Muscle layer of colon (tissue), 2 donors: ENCODE measurements around the gene MMAA.
A peak's percentile ranks its signal among the peaks of the same experiment; 100 is the strongest.
"Not testable (repeated sequence)": the region's sequence is repeated elsewhere in the genome, so short reads cannot be mapped to it uniquely, and the experiment has no call there.

Experiments used
- H3K27ac ChIP-seq: one replicate; pipeline ENCODE4 v1.7.0; 2013; ENCODE audit warnings: low read depth, mild to moderate bottlenecking, low read length, moderate library complexity
- H3K27me3 ChIP-seq, 2 donors: one replicate each; pipeline ENCODE4 v1.7.0; 2013; ENCODE audit warnings: low read length in 2 of 2, mild to moderate bottlenecking in 2 of 2; ENCODE audit not compliant: insufficient read depth in 2 of 2, control insufficient read depth in 1 of 2
- H3K36me3 ChIP-seq: one replicate; pipeline ENCODE4 v1.7.0; 2013; ENCODE audit warnings: mild to moderate bottlenecking, low read length; ENCODE audit not compliant: insufficient read depth
- H3K4me1 ChIP-seq: one replicate; pipeline ENCODE4 v1.7.0; 2013; ENCODE audit warnings: mild to moderate bottlenecking, low read length; ENCODE audit not compliant: insufficient read depth
- H3K4me3 ChIP-seq, 2 donors: one replicate each; pipeline ENCODE4 v1.7.0; 2013; ENCODE audit warnings: low read length in 2 of 2, low read depth in 1 of 2, mild to moderate bottlenecking in 1 of 2, moderate library complexity in 1 of 2
- H3K9ac ChIP-seq: one replicate; pipeline ENCODE4 v1.7.0; 2013; ENCODE audit warnings: low read length
- H3K9me3 ChIP-seq: one replicate; pipeline ENCODE4 v1.7.0; 2013; ENCODE audit warnings: mild to moderate bottlenecking, low read length
- donor health status: abdominal sarcoma.
- donor health status: Adenocarcinoma of cecum.

MMAA gene

DNA sequence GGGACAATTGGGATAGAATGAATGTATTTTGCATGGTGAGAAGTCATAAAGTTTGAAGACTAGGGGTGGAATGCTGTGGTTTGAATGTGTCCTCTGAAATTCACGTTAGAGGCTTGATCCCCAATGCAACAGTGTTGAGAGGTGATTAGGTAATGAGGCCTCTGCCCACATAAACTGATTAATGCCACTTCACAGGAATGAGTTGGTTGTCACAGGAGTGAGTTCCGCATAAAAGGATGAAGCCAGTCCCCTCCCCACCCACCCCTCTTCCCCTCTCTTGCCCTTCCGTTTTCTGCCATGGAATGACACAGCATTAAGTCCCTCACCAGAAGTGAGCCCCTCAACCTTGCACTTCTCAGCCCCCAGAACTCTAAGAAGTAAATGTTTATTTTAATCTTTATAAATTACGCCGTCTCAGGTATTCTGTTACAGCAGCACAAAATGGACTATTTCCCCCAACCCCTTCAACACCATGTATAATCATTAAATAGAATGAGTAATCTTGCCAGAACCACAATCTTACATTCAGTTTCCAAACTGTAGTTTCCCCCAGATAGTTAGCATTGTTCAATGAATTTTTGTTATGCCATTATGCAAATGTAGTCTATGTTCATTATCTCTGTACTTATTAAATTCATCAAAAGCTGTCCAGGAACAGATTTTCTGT lies 5.5 kb upstream of the MMAA start:
- Histone ChIP-seq H3K4me3 (no peak overlapping the region), H3K27me3 (no peaks in the 10 kb centered on the region), H3K36me3 (no peaks in the 10 kb centered on the region), H3K4me1 (peaks cover 6% of the 10 kb centered on the region), H3K9me3 (no peaks in the 10 kb centered on the region), H3K27ac (no peak overlapping the region), H3K9ac (no peak overlapping the region)

GRCh38 chr4:145614233-145614610 lies 5.0 kb upstream of the MMAA start:
- no peaks in the 10 kb centered on the region for H3K36me3 ChIP-seq
- H3K27me3 ChIP-seq: no peaks in the 10 kb centered on the region
- H3K4me3 ChIP-seq: no peak overlapping the region
- H3K27ac ChIP-seq: no peak overlapping the region
- no peaks in the 10 kb centered on the region for H3K9me3 ChIP-seq
- peaks cover 6% of the 10 kb centered on the region for H3K4me1 ChIP-seq
- H3K9ac ChIP-seq: no peak overlapping the region

DNA sequence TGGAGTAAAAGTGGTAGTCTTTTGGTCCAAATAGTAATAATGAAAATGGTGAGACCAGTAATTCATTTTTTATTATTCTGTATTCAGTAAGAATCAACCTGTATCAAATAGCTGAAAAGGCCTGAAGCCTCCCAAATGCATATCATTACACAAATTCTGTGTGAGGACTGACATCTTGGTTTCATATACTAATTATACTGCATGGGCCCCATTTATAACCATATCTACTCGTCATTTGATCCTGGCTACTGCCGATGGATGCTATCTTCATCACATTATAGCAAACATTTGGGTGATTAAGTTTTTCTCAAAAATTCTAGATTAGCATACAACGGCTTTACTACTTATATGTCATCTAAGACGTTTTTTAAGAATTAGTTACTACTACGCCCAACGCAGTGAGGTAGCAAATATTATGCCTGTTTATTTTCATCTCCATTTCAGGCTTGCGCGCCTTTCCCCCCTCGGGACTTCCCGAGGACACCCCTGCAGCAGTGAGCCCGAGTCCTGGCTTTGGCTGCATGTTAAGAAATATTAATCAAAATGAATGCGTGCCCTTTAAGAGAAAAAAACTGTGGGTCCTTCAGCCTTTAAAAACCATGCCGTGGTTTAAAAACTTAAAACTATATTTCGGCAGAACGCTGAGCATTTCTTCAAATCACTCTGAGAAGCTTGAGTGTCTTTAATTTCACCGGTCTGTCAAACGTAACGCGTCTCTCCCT lies 814 bp upstream of the MMAA start:
- H3K9ac ChIP-seq: peak overlapping the region; percentile 95

GRCh38 chr4:145619639-145619996 lies 433 bp downstream of the MMAA start:
- peak overlapping the region; percentile 94 for H3K27ac ChIP-seq
- H3K9ac ChIP-seq: peak overlapping the region; percentile 95
- H3K4me1 ChIP-seq: peaks cover 14% of the 10 kb centered on the region
- H3K36me3 ChIP-seq: no peaks in the 10 kb centered on the region
- H3K9me3 ChIP-seq: no peaks in the 10 kb centered on the region
- H3K27me3 ChIP-seq: no peaks in the 10 kb centered on the region
- H3K4me3 ChIP-seq: peak overlapping the region; percentile 35 to 87

More for the DNA sequence above, 814 bp upstream of the MMAA start:
- H3K4me3 ChIP-seq: peak overlapping the region; percentile 75 to 87
- H3K27me3 ChIP-seq: no peaks in the 10 kb centered on the region
- no peaks in the 10 kb centered on the region for H3K9me3 ChIP-seq
- peak overlapping the region; percentile 94 for H3K27ac ChIP-seq
- H3K4me1 ChIP-seq: peaks cover 14% of the 10 kb centered on the region
- H3K36me3 ChIP-seq: no peaks in the 10 kb centered on the region

DNA sequence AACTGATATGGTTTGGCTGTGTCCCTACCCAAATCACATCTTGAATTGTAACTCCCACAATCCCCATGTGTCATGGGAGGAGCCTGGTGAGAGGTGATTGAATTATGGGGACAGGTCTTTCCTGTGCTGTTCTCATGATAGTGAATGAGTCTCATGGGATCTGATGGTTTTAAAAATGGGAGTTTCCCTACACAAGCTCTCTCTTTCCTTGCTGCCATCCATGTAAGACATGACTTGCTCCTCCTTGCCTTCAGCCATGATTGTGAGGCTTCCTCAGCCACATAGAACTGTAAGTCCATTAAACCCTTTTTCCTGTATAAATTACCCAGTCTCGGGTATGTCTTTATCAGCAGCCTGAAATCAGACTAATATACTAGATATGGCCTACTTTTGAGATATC lies 2.9 kb downstream of the MMAA start:
- H3K9ac ChIP-seq, H3K27me3 ChIP-seq, H3K36me3 ChIP-seq, H3K4me3 ChIP-seq, H3K27ac ChIP-seq, H3K9me3 ChIP-seq: not testable (repeated sequence)
- H3K4me1 ChIP-seq: peaks cover 14% of the 10 kb centered on the region

GRCh38 chr4:145623831-145624230 lies 4.6 kb downstream of the MMAA start:
- Histone ChIP-seq H3K9me3 (no peaks in the 10 kb centered on the region), H3K27me3 (no peaks in the 10 kb centered on the region), H3K4me3 (no peak overlapping the region), H3K9ac (no peak overlapping the region), H3K27ac (no peak overlapping the region), H3K4me1 (peaks cover 8% of the 10 kb centered on the region), H3K36me3 (no peaks in the 10 kb centered on the region)

DNA sequence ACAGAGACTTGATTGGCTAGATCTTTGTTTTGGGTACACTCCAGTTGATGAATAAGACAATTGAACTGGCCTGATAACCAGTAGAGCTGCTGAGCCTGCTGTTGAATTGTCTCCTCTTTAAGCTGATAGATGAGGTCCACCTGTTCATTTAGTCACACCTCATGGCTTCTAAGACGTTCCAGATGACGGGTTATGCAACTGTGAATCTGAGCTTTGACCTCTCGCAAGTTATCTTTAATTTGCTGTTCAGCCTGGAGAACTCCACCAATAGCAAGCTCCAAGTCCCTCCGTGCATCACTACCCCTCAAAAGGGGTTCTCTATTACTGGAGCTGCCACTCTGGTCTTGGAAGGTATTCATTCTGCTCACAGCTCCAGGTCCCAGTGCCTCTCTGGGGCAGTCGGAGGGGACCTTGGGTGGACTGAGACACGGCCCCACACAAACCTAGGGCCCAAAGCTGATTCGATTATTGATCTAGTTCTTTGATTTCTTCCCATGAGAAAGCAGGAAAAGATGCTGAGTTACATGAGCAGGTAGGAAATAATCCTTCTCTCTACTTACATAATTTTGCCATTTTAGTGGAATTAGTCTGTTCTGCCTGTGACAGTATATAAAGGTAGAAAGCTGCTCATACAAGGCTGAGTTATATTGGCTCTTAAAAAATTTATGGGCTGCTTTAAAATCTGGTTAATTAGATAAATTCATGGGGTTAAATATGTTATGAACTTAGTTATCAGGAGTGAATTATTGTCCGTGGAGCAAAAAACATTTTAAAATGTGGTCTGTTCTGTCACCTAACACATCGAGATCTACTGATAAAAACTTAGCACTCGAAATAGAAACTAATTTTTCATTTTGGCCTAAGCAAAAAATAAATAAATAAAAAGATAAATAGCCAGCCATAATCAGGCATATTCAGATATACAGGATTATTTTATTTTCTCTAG lies 6.8 kb downstream of the MMAA start:
- H3K4me3 ChIP-seq: no peak overlapping the region
- no peaks in the 10 kb centered on the region for H3K9me3 ChIP-seq
- H3K4me1 ChIP-seq: no peaks in the 10 kb centered on the region
- no peaks in the 10 kb centered on the region for H3K27me3 ChIP-seq
- no peak overlapping the region for H3K9ac ChIP-seq
- no peak overlapping the region for H3K27ac ChIP-seq
- no peaks in the 10 kb centered on the region for H3K36me3 ChIP-seq

DNA sequence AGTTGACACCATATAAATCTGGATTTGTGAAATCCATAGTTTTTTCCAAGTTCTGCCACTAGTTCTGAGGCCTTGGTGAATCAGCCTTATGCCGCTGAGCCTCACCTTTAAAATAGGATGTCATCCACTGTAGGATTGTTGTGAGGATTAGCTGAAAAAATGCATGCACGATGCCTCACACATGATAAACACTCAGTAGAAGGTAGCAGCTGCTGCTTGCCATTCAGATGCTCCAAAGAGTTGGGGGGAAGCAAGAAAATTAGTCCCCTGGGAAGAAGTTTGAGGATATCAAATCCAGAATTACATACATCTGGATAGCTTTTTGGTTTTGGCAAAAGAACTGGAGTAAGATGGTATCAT lies 7.4 kb downstream of the MMAA start:
- no peaks in the 10 kb centered on the region for H3K9me3 ChIP-seq
- no peak overlapping the region for H3K4me3 ChIP-seq
- H3K36me3 ChIP-seq: no peaks in the 10 kb centered on the region
- H3K27me3 ChIP-seq: no peaks in the 10 kb centered on the region
- H3K4me1 ChIP-seq: no peaks in the 10 kb centered on the region
- H3K9ac ChIP-seq: no peak overlapping the region
- H3K27ac ChIP-seq: no peak overlapping the region

DNA sequence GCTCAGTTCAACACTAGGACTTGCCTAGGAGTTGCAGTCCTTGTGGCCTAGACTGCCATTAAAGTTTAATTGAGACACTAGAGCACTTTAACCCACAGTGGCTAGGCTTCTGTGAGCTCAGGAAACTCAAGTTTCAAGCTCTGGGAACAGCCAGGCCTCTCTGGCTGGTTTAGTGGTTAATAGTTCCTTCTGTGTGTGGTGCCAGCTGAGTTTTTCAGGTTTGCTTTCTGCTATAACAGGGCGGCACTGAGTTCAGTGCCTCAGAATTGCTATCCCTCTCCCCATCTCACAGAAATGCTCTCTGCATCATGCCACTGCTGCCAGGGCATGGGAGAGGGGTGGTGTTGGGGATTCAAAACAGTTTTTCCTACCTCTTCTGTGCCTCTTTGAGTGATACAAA lies 15.9 kb downstream of the MMAA start:
- Histone ChIP-seq H3K27ac (no peak overlapping the region), H3K27me3 (no peaks in the 10 kb centered on the region), H3K36me3 (peaks cover 7% of the 10 kb centered on the region), H3K9me3 (no peaks in the 10 kb centered on the region), H3K4me3 (no peak overlapping the region), H3K4me1 (no peaks in the 10 kb centered on the region), H3K9ac (no peak overlapping the region)

GRCh38 chr4:145635630-145636029 lies 16.4 kb downstream of the MMAA start:
- Histone ChIP-seq H3K27ac (no peak overlapping the region), H3K27me3 (no peaks in the 10 kb centered on the region), H3K36me3 (peaks cover 7% of the 10 kb centered on the region), H3K4me3 (no peak overlapping the region), H3K9me3 (no peaks in the 10 kb centered on the region), H3K9ac (no peak overlapping the region), H3K4me1 (no peaks in the 10 kb centered on the region)

DNA sequence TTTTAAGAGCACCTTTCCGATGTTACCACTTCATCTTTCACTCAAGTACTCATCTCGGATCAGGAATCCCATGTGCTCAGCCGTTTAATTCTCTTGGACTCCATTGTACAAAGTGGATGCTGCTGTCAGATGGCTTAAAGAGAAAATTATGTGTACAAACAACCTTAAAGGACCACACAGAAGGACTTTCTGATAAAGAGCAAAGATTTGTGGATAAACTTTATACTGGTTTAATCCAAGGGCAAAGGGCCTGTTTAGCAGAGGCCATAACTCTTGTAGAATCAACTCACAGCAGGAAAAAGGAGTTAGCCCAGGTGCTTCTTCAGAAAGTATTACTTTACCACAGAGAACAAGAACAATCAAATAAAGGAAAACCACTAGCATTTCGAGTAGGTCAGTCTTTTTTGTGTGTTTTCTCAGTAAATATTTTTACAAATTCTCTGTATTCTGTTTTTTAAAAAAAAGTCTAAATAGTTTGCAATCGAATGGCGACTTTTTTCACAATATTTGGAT lies 20.1 kb downstream of the MMAA start:
- Histone ChIP-seq H3K36me3 (peaks cover 7% of the 10 kb centered on the region), H3K27me3 (no peaks in the 10 kb centered on the region), H3K4me3 (no peak overlapping the region), H3K4me1 (no peaks in the 10 kb centered on the region), H3K9ac (no peak overlapping the region), H3K27ac (no peak overlapping the region), H3K9me3 (no peaks in the 10 kb centered on the region)
